ENCODE results near the gene RBFOX1. TPM values are rescaled to one million over a fixed set of nuclear protein-coding genes. Genes with fewer than 3 reads are reported as not detected.

Gene RBFOX1
- total RNA-seq, 1 donor: not detected

- no peak overlapping the region for H3K4me3 ChIP-seq (ENCODE audit: low read depth, low read length)
- DNase-seq (ENCODE audit: low read depth): no peak
- TF ChIP-seq, protein P1, sequence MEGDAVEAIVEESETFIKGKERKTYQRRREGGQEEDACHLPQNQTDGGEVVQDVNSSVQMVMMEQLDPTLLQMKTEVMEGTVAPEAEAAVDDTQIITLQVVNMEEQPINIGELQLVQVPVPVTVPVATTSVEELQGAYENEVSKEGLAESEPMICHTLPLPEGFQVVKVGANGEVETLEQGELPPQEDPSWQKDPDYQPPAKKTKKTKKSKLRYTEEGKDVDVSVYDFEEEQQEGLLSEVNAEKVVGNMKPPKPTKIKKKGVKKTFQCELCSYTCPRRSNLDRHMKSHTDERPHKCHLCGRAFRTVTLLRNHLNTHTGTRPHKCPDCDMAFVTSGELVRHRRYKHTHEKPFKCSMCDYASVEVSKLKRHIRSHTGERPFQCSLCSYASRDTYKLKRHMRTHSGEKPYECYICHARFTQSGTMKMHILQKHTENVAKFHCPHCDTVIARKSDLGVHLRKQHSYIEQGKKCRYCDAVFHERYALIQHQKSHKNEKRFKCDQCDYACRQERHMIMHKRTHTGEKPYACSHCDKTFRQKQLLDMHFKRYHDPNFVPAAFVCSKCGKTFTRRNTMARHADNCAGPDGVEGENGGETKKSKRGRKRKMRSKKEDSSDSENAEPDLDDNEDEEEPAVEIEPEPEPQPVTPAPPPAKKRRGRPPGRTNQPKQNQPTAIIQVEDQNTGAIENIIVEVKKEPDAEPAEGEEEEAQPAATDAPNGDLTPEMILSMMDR (IDR thresholded peaks at IDR 0.05; ENCODE audit: insufficient read depth, low read depth, low read length): no peak
Observed at GRCh38 chr16:7581175-7581574, 248.5 kb downstream of the RBFOX1 start.

GRCh38 chr16:7583396-7583795, 250.8 kb downstream of the RBFOX1 start:
- TF ChIP-seq, protein P1 (IDR thresholded peaks at IDR 0.05; ENCODE audit: insufficient read depth, low read depth, low read length): no peak
- H3K4me3 ChIP-seq (ENCODE audit: low read depth, low read length): no peak overlapping the region
- DNase-seq (ENCODE audit: low read depth): no peak

DNA sequence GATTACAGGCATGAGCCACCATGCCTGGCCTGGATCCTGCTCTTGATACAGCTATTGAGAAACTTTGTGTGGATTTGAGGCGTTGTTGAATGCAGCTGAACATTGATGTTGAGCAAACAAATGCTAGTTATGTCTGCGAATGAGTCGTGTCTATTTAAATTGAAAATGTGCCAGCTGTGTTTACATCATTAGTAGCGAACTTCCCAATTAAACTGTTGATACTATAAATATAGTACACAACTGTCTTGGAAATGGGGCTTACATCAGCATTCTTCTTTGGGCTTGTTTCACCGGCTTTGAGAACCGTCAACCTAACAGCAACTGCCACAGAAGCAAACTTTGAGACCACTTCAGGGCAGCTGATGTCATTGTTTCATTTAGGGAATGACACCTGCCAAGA, 251.9 kb downstream of the RBFOX1 start:
- no peak overlapping the region for H3K4me3 ChIP-seq (ENCODE audit: low read depth, low read length)
- TF ChIP-seq, protein P1 (IDR thresholded peaks at IDR 0.05; ENCODE audit: insufficient read depth, low read depth, low read length): no peak
- DNase-seq (ENCODE audit: low read depth): no peak

- TF ChIP-seq, protein P1 (IDR thresholded peaks at IDR 0.05; ENCODE audit: insufficient read depth, low read depth, low read length): no peak
- no peak overlapping the region for H3K4me3 ChIP-seq (ENCODE audit: low read depth, low read length)
- no peak for DNase-seq (ENCODE audit: low read depth)
Observed at GRCh38 chr16:7585705-7586104, 253.1 kb downstream of the RBFOX1 start.

GRCh38 chr16:7590934-7591333, 258.3 kb downstream of the RBFOX1 start:
- no peak overlapping the region for H3K4me3 ChIP-seq (ENCODE audit: low read depth, low read length)
- TF ChIP-seq, protein P1 (IDR thresholded peaks at IDR 0.05; ENCODE audit: insufficient read depth, low read depth, low read length): no peak
- DNase-seq (ENCODE audit: low read depth): no peak

- no peak for DNase-seq (ENCODE audit: low read depth)
- H3K4me3 ChIP-seq (ENCODE audit: low read depth, low read length): no peak overlapping the region
- TF ChIP-seq, protein P1 (IDR thresholded peaks at IDR 0.05; ENCODE audit: insufficient read depth, low read depth, low read length): no peak
Observed at GRCh38 chr16:7596308-7596707, 263.7 kb downstream of the RBFOX1 start.

GRCh38 chr16:7597677-7598076, 265.0 kb downstream of the RBFOX1 start:
- TF ChIP-seq, protein P1 (IDR thresholded peaks at IDR 0.05; ENCODE audit: insufficient read depth, low read depth, low read length): no peak
- H3K4me3 ChIP-seq (ENCODE audit: low read depth, low read length): no peak overlapping the region
- DNase-seq (ENCODE audit: low read depth): no peak
